ENCODE data around the gene MUC12. TPM values are rescaled to one million over a fixed set of nuclear protein-coding genes. Genes with fewer than 3 reads are reported as not detected.

MUC12 gene
- total and polyA plus RNA-seq, 9 of the 15 experiments (the other 6 are each of a cell fraction or from before 2014, with no cell fraction given): 0.23 to 1.2 (median 0.79) TPM; not detected in 1

DNA sequence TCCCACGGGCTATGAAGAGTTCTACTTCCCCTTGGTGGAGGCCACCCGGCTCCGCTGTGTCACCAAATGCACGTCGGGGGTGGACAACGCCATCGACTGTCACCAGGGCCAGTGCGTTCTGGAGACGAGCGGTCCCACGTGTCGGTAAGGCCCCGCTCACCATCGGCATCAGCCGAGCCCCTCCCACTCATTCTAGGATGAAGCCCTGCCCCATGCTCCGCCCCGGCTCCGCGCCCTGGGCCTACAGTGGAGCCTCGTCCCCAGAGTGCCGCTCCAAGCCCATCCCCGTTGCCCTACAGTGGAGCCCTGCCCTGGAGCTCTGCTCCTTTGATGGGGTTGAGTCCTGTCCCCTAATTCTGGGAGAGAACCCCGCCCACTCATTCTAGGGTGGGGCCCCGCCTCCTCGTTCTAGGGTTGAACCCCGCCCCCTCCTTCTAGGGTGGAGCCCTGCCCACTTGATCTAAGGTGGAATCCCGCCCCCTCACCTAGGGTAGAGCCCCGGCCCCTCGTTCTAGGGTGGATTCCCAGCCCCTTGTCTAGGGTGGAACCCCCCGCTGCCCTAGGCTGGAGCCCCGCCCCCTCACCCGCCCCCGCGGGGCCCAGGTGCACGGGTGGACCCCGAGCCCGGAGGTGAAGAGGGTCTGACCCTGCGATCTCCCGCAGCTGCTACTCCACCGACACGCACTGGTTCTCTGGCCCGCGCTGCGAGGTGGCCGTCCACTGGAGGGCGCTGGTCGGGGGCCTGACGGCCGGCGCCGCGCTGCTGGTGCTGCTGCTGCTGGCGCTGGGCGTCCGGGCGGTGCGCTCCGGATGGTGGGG lies 3.4 kb upstream of the MUC12 start (continued):
- peak; percentile 49 for TF ChIP-seq ZFX (CRISPR knock-in tag; IDR thresholded peaks at IDR 0.05)
- peak; percentile 90; the same call in 1 of the 2 replicates for TF ChIP-seq KDM2B (CRISPR knock-in tag; IDR thresholded peaks at IDR 0.05)
- TF ChIP-seq NFIC (IDR thresholded peaks at IDR 0.05): peak; percentile 61
- peak; percentile 57; the same call in 1 of the 2 replicates for TF ChIP-seq ZSCAN29 (IDR thresholded peaks at IDR 0.05)
- TF ChIP-seq JUND (IDR thresholded peaks at IDR 0.05; ENCODE audit: borderline replicate concordance, low read depth, low read length): peak; percentile 71
- peak; percentile 41; the same call in 1 of the 3 replicates for TF ChIP-seq JUND (tag; IDR thresholded peaks at IDR 0.05; ENCODE audit: borderline replicate concordance, low read depth, low read length)
- TF ChIP-seq KLF16 (IDR thresholded peaks at IDR 0.05): 0 out of 2 replicates have a peak, but pooled peaks have one; percentile 25
- TF ChIP-seq ZSCAN32 (CRISPR knock-in tag; IDR thresholded peaks at IDR 0.05): no peak
- TF ChIP-seq CREB1 (IDR thresholded peaks at IDR 0.05): peak; percentile 64
- peak; percentile 71 for TF ChIP-seq CREB1 (CRISPR knock-in tag; IDR thresholded peaks at IDR 0.05)
- TF ChIP-seq SMC3 (conservative IDR thresholded peaks at IDR 0.05; ENCODE audit: insufficient read depth, low read depth, low read length): peak; percentile 97
- TF ChIP-seq CTCF (IDR thresholded peaks at IDR 0.05 in 2 of 3, conservative IDR thresholded peaks at IDR 0.05 in 1 of 3; ENCODE audit: insufficient read depth in 2 of 3, low read depth in 1 of 3, low read length in 3 of 3): peak; percentile 91 to 98 (median 97)
- TF ChIP-seq NKRF (IDR thresholded peaks at IDR 0.05; ENCODE audit: borderline replicate concordance): peak; percentile 26; the same call in 1 of the 2 replicates
- TF ChIP-seq ZNF263 (CRISPR knock-in tag; IDR thresholded peaks at IDR 0.05; ENCODE audit: borderline replicate concordance): peak; percentile 68; the same call in 1 of the 2 replicates
- TF ChIP-seq, protein P1, sequence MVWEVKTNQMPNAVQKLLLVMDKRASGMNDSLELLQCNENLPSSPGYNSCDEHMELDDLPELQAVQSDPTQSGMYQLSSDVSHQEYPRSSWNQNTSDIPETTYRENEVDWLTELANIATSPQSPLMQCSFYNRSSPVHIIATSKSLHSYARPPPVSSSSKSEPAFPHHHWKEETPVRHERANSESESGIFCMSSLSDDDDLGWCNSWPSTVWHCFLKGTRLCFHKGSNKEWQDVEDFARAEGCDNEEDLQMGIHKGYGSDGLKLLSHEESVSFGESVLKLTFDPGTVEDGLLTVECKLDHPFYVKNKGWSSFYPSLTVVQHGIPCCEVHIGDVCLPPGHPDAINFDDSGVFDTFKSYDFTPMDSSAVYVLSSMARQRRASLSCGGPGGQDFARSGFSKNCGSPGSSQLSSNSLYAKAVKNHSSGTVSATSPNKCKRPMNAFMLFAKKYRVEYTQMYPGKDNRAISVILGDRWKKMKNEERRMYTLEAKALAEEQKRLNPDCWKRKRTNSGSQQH (CRISPR knock-in tag; IDR thresholded peaks at IDR 0.05): no peak
- TF ChIP-seq ZEB2 (IDR thresholded peaks at IDR 0.05): 0 out of 2 replicates have a peak, but pooled peaks have one; percentile 19
- peak; percentile 86 for TF ChIP-seq MYC (IDR thresholded peaks at IDR 0.05; ENCODE audit: low read depth, low read length)
- TF ChIP-seq MYC (CRISPR knock-in tag; IDR thresholded peaks at IDR 0.05; ENCODE audit: borderline replicate concordance, low read depth): no peak
- TF ChIP-seq ATF7 (IDR thresholded peaks at IDR 0.05): peak; percentile 34
- peak; percentile 46; the same call in 1 of the 2 replicates for TF ChIP-seq CBFB (CRISPR knock-in tag; IDR thresholded peaks at IDR 0.05)
- peak; percentile 92 for TF ChIP-seq EGR1 (conservative IDR thresholded peaks at IDR 0.05)
- TF ChIP-seq LCOR (CRISPR knock-in tag; IDR thresholded peaks at IDR 0.05): 0 out of 2 replicates have a peak, but pooled peaks have one; percentile 35
- TF ChIP-seq CBX5 (IDR thresholded peaks at IDR 0.05; ENCODE audit: borderline replicate concordance, low read depth): peak; percentile 68; the same call in 1 of the 2 replicates
- TF ChIP-seq ZNF584 (CRISPR knock-in tag; IDR thresholded peaks at IDR 0.05; ENCODE audit: low read depth): no peak

Data from K562 (cell line).